ENCODE results near the gene CCL14. TPM values are rescaled to one million over a fixed set of nuclear protein-coding genes. Genes with fewer than 3 reads are reported as not detected.

Gene CCL14
- polyA plus RNA-seq, 1 donor (not counting 4 experiments of a cell fraction or from before 2014, with no cell fraction given), result not detected

DNA sequence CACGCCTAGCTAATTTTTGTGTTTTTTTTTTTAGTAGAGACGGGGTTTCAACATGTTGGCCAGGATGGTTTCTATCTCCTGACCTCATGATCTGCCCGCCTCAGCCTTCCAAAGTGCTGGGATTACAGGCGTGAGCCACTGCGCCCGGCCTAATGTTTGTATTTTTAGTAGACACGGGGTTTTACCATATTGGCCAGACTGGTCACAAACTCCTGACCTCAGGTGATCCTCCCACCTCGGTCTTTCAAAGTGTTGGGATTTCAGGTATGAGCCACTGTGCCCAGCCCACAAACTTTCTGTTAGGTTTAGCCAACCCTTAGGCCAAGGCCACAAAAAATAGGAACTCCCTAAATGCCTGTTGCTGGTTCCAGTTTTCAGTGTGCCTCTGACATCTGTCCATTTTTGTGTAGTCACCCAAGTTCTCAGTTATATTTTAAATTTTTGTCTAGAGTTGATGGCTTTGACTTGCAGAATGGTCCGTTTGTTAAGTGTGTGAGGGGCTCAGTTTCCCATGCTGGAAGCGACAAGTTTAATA lies 17.9 kb downstream of the CCL14 start:
- no peak for FAIRE-seq
- dilution Hi-C loops (cut with MboI; ENCODE audit: extremely low pct_ligation_motif_present, low sequenced_read_pairs), result no loop called here
- H3K27ac ChIP-seq (ENCODE audit: control insufficient read depth, insufficient read depth, low read length), result no peak overlapping the region
- no peak overlapping the region for H2AFZ ChIP-seq (ENCODE audit: control insufficient read depth, low read length)
- no peaks in the 10 kb centered on the region for H3K27me3 ChIP-seq (ENCODE audit: control insufficient read depth, extremely low read depth, insufficient read depth, low read length)
- DNase-seq (ENCODE audit: low read depth, low spot score), result no peak
- H3K36me3 ChIP-seq (ENCODE audit: control insufficient read depth in 2 of 2, extremely low read depth in 1 of 2, insufficient read depth in 2 of 2, low read length in 2 of 2), result no peaks in the 10 kb centered on the region
- H3K4me3 ChIP-seq (ENCODE audit: control insufficient read depth in 2 of 3, extremely low read depth in 1 of 3, insufficient read depth in 2 of 3, low read depth in 1 of 3, low read length in 3 of 3), result no peak overlapping the region
- peaks cover 8% of the 10 kb centered on the region for H3K4me1 ChIP-seq (ENCODE audit: control insufficient read depth, extremely low read depth, insufficient read depth, low read length)
- H3K79me2 ChIP-seq (ENCODE audit: control insufficient read depth, insufficient read depth, low read length), result no peaks in the 10 kb centered on the region
- no peak overlapping the region for H3K9ac ChIP-seq (ENCODE audit: control insufficient read depth, extremely low read depth, insufficient read depth, low read length)
- H3K9me1 ChIP-seq (ENCODE audit: control insufficient read depth, extremely low read depth, insufficient read depth, low read length), result no peaks in the 10 kb centered on the region
- no peaks in the 10 kb centered on the region for H4K20me1 ChIP-seq (ENCODE audit: control insufficient read depth, extremely low read depth, insufficient read depth, low read length)
- H3K9me3 ChIP-seq (ENCODE audit: control insufficient read depth, low read depth, low read length), result no peaks in the 10 kb centered on the region
- H3K4me2 ChIP-seq (ENCODE audit: control insufficient read depth, extremely low read depth, insufficient read depth, low read depth, low read length), result no peak overlapping the region
- TF ChIP-seq, protein P1, sequence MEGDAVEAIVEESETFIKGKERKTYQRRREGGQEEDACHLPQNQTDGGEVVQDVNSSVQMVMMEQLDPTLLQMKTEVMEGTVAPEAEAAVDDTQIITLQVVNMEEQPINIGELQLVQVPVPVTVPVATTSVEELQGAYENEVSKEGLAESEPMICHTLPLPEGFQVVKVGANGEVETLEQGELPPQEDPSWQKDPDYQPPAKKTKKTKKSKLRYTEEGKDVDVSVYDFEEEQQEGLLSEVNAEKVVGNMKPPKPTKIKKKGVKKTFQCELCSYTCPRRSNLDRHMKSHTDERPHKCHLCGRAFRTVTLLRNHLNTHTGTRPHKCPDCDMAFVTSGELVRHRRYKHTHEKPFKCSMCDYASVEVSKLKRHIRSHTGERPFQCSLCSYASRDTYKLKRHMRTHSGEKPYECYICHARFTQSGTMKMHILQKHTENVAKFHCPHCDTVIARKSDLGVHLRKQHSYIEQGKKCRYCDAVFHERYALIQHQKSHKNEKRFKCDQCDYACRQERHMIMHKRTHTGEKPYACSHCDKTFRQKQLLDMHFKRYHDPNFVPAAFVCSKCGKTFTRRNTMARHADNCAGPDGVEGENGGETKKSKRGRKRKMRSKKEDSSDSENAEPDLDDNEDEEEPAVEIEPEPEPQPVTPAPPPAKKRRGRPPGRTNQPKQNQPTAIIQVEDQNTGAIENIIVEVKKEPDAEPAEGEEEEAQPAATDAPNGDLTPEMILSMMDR (optimal IDR thresholded peaks at IDR 0.05 in 1 of 3, IDR thresholded peaks at IDR 0.05 in 1 of 3, conservative IDR thresholded peaks at IDR 0.05 in 1 of 3; ENCODE audit: extremely low read depth in 1 of 3, insufficient read depth in 2 of 3, low read length in 3 of 3), result no peak
- no peak for TF ChIP-seq EZH2 (IDR thresholded peaks at IDR 0.05; ENCODE audit: low read length)

DNA sequence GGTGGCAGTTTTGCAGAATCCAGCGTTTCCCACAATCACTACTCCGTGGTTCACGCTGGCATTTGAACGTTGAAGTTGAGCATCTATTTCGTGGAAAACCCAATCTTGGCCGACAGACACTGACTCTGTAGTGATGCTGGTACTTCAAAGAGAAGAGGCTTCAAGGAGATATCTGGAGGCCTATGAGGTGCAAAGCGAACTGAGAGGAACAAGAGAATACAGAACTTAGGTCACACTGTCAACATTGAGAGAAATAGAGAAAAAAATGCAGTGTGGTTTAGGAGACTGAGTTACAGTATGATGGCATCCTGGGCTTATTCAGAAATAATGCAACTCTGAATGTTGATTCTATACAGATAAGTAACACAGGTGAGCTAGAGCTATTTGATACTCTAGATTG lies 21.3 kb downstream of the CCL14 start:
- no peak for FAIRE-seq
- Histone ChIP-seq H3K9ac (ENCODE audit: control insufficient read depth, extremely low read depth, insufficient read depth, low read length) (no peak overlapping the region), H2AFZ (ENCODE audit: control insufficient read depth, low read length) (no peak overlapping the region), H3K27me3 (ENCODE audit: control insufficient read depth, extremely low read depth, insufficient read depth, low read length) (no peaks in the 10 kb centered on the region), H3K4me2 (ENCODE audit: control insufficient read depth, extremely low read depth, insufficient read depth, low read depth, low read length) (no peak overlapping the region), H3K79me2 (ENCODE audit: control insufficient read depth, insufficient read depth, low read length) (no peaks in the 10 kb centered on the region), H3K36me3 (ENCODE audit: control insufficient read depth in 2 of 2, extremely low read depth in 1 of 2, insufficient read depth in 2 of 2, low read length in 2 of 2) (no peaks in the 10 kb centered on the region), H3K9me3 (ENCODE audit: control insufficient read depth, low read depth, low read length) (no peaks in the 10 kb centered on the region), H3K9me1 (ENCODE audit: control insufficient read depth, extremely low read depth, insufficient read depth, low read length) (no peaks in the 10 kb centered on the region), H3K27ac (ENCODE audit: control insufficient read depth, insufficient read depth, low read length) (no peak overlapping the region), H3K4me1 (ENCODE audit: control insufficient read depth, extremely low read depth, insufficient read depth, low read length) (no peaks in the 10 kb centered on the region), H4K20me1 (ENCODE audit: control insufficient read depth, extremely low read depth, insufficient read depth, low read length) (no peaks in the 10 kb centered on the region), H3K4me3 (ENCODE audit: control insufficient read depth in 2 of 3, extremely low read depth in 1 of 3, insufficient read depth in 2 of 3, low read depth in 1 of 3, low read length in 3 of 3) (no peak overlapping the region)
- dilution Hi-C loops (cut with MboI; ENCODE audit: extremely low pct_ligation_motif_present, low sequenced_read_pairs), result no loop called here
- no peak for DNase-seq (ENCODE audit: low read depth, low spot score)
- no peak for TF ChIP-seq EZH2 (IDR thresholded peaks at IDR 0.05; ENCODE audit: low read length)
- TF ChIP-seq, protein P1 (optimal IDR thresholded peaks at IDR 0.05 in 1 of 3, IDR thresholded peaks at IDR 0.05 in 1 of 3, conservative IDR thresholded peaks at IDR 0.05 in 1 of 3; ENCODE audit: extremely low read depth in 1 of 3, insufficient read depth in 2 of 3, low read length in 3 of 3), result no peak
